ENCODE results near the gene PAMR1.

PAMR1 gene

DNA sequence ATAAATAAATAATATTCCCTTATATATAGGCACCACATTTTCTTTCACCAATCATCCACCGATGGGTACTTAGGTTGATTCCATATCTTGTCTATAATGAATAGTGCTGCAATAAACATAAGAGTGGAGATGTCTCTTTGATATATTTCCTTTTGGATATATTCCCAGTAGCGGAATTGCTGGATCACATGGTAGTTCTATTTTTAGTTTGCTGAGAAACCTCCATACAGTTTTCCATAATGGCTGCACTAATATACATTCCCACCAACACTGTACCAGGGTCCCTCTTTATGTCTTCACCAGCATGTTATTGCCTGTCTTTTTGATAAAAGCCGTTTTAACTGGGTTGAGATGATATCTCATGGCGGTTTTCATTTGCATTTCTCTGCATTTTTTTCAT, 23.6 kb downstream of the PAMR1 start:
- DNase-seq (ENCODE audit: insufficient read length, low spot score) = no peak
- TF ChIP-seq, protein P1, sequence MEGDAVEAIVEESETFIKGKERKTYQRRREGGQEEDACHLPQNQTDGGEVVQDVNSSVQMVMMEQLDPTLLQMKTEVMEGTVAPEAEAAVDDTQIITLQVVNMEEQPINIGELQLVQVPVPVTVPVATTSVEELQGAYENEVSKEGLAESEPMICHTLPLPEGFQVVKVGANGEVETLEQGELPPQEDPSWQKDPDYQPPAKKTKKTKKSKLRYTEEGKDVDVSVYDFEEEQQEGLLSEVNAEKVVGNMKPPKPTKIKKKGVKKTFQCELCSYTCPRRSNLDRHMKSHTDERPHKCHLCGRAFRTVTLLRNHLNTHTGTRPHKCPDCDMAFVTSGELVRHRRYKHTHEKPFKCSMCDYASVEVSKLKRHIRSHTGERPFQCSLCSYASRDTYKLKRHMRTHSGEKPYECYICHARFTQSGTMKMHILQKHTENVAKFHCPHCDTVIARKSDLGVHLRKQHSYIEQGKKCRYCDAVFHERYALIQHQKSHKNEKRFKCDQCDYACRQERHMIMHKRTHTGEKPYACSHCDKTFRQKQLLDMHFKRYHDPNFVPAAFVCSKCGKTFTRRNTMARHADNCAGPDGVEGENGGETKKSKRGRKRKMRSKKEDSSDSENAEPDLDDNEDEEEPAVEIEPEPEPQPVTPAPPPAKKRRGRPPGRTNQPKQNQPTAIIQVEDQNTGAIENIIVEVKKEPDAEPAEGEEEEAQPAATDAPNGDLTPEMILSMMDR (IDR thresholded peaks at IDR 0.05; ENCODE audit: insufficient read depth, missing control alignments) = no peak
- no peak for FAIRE-seq

DNA sequence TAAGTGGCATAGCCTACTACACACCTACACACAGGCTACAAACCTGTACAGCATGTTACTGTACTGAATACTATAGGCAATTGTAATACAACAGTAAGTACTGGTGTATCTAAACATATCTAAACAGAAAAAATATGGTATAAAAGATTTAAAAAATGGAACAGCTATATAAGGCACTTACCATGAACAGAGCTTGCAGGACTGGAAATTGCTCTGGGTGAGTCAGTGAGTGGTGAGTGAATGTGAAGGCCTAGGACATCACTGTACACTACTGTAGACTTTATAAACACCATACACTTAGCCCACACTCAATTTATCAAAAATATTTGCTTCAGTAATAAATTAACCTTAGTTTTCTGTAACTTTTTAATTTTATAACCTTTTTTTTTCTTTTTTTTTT, 24.7 kb downstream of the PAMR1 start:
- TF ChIP-seq, protein P1 (IDR thresholded peaks at IDR 0.05; ENCODE audit: insufficient read depth, missing control alignments) = no peak
- FAIRE-seq (no peak), DNase-seq (ENCODE audit: insufficient read length, low spot score) (no peak)

DNA sequence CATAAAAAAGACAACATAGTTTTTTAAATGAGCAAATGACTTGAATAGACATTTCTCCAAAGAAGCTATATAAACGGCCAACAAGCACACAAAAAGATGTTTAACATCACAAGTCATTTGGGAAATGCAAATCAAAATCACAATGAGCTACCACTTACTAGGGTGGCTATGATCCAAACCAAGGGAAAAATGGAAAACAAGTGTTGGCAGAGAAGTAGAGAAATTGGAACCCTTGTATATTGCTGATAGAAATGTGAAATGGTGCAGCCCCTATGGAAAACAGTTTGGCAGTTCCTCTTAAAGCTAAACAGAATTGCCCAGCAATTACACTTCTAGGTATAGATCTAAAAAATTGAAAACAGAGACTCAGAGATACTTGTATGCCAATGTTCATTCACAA, 29.0 kb downstream of the PAMR1 start:
- no peak for DNase-seq (ENCODE audit: insufficient read length, low spot score)
- FAIRE-seq = no peak
- TF ChIP-seq, protein P1 (IDR thresholded peaks at IDR 0.05; ENCODE audit: insufficient read depth, missing control alignments) = no peak

DNA sequence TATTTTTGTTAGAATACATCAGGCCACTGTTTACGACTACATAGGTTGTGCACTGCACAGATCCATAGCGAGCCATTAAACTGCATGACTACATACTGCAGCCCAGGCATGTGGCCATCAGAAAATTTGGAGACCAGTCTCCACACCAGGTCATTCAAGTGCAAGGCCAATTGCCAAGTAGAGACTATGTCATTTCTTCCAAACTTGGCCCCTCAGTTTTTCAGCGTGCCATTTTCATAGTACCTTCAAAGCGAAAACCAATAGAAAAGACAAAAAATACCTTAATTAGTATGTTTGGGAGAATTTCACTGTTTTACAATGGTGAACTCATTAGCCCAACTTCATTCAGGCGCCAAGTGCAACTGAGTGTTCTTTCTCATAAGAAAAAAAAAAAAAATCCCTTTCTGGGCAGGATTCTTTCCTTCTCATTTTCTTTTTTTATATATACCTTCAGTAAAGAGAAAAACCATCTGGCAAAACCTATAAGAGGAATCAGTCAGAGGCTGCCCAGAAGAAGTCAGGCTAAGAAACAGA, 30.4 kb downstream of the PAMR1 start:
- FAIRE-seq (no peak), DNase-seq (ENCODE audit: insufficient read length, low spot score) (no peak)
- TF ChIP-seq, protein P1 (IDR thresholded peaks at IDR 0.05; ENCODE audit: insufficient read depth, missing control alignments) = no peak

DNA sequence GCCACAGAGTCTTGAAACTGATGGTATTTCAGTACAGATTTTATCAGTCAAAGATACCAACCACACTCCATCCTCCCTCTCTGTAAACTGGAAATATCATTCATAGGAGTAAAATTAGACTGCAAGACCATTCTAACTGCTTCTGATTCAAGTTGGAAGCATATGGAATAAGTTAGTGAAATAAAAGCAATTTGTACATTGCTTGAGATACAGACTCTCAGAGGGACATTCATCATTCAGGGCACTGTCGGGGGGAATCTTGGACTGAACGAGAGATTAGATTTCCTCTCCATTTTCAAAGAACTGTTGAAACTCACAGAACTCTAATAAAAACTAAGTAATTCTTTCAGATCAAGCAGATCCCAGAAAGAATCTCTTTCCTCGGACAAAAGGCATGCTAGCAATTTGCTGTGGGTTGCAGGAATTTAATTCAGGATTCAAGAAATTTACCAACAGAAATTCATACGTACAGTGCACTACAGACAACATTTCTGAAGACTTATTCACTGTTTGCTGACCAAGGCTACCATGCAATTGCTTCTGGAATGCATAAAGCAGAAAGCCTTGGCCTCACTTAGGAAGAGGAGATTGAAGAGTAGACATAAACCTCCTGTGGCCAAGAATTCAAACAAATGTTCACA, 34.1 kb downstream of the PAMR1 start:
- FAIRE-seq = no peak
- TF ChIP-seq, protein P1 (IDR thresholded peaks at IDR 0.05; ENCODE audit: insufficient read depth, missing control alignments) = no peak
- DNase-seq (ENCODE audit: insufficient read length, low spot score) = no peak

DNA sequence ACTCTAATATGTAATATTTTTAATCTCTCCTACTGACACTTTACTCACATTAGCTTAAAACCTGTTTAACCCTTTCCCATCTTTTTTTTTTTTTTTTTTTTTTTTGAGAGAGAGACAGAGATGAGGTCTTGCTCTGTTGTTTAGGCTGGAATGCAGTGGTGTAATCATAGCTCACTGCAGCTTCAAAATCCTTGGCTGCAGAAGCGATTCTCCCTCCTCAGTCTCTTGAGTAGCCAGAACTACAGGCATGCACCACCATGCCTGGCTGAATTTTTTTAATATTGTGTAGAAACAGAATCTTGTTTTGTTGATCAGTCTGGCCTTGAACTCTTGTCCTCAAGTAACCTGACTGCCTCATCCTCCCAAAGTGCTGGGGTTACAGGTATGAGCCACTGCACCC, 37.3 kb downstream of the PAMR1 start:
- FAIRE-seq = no peak
- TF ChIP-seq, protein P1 (IDR thresholded peaks at IDR 0.05; ENCODE audit: insufficient read depth, missing control alignments) = no peak
- no peak for DNase-seq (ENCODE audit: insufficient read length, low spot score)

DNA sequence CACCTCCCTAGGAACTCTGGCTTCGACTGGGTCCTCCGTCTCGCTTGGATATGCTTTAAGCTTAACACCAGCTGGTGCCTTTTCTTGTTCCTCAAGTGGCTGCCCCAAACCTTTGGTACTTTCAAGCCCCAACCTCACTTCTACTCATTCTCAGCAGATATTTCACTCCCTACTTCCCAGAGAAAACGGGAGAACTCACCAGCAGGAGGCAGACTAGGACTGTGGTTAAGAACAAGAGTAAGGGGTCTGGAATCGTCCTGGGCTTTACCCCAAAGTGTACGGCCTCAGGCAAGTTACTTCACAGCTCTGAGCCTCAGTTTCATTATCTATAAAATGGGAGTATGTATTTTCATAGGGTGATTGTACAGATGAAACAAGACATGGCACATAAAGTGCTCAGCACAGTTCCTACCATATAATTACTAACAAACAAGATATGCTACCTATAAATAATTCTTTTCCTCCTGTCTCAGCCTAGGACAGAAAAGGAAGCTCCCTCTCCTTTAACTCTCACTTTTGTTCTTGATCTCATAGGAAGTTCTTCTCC, 37.8 kb downstream of the PAMR1 start:
- DNase-seq (ENCODE audit: insufficient read length, low spot score) (no peak), FAIRE-seq (no peak)
- TF ChIP-seq, protein P1 (IDR thresholded peaks at IDR 0.05; ENCODE audit: insufficient read depth, missing control alignments) = peak; percentile 59

Data from D721Med (cell line).